GM19328 (cell line): ENCODE measurements around the gene MT1G.
"Not testable (repeated sequence)": the region's sequence is repeated elsewhere in the genome, so short reads cannot be mapped to it uniquely, and the experiment has no call there.

Experiments
- ATAC-seq: cut with Tn5 transposase; IDR thresholded peaks from one replicate; pipeline ENCODE4 v1.9.1; 2021; ENCODE audit warnings: mild to moderate bottlenecking, moderate library complexity; ENCODE audit not compliant: unreplicated experiment

MT1G gene

GRCh38 chr16:56621665-56622445 is 46.0 kb downstream of the MT1G start:
- not testable (repeated sequence) for ATAC-seq

- ATAC-seq = no peak
Measured at GRCh38 chr16:56620339-56620897, 47.4 kb downstream of the MT1G start.

GRCh38 chr16:56618138-56618537 is 49.7 kb downstream of the MT1G start:
- no peak for ATAC-seq

GRCh38 chr16:56617212-56618085 is 50.4 kb downstream of the MT1G start:
- no peak for ATAC-seq
